Activated naive CD8-positive, alpha-beta T cell treated with anti-CD3 and anti-CD28 coated beads, Interleukin-2, amount 50 U/mL, for 16 hours (primary cell): ENCODE data around the gene RNF5.
"Not testable (repeated sequence)": the region's sequence is repeated elsewhere in the genome, so short reads cannot be mapped to it uniquely, and the experiment has no call there.

ENCODE experiments used
- DNase-seq: peaks from one replicate; pipeline ENCODE4 v3.0.0-alpha.2; 2020; ENCODE audit warnings: low read depth, low spot score

The RNF5 gene

DNA sequence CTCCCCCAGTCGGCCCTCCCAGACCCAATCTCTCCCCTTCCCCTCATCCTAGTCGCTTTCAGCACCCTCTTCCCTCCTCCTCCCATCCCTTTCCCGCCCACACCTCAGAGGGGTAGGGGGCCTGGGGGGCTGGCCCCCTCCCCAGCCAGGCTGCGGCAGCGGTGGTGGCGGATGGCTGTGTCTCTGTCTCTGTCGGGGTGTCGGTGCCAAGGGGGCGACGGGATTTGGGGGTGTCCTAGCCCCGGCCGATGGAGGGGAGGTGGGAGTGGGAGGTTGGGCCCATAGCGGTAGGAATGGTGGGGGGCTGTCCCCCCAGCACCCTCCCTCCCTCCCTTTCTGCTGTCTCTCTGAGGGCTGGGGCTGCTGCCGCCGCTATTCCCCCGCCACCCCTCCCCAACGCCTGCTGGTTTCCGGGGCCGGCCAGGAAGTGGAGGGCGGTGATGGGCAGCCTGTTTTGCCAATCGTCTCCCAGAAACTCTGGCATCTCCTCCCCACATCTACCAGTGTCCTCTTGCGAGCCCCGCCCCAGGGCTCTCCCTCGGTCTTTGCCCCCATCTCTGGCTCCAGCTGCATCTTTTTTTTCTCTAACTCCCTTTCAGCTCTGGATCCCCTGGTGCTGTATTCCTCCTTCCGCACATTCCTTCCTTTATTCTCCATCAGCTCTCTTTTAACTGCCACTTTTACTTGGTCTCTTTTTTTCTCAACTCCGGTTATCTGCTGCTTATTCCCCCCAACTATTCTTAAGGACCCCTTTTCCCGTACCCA, 2.3 kb upstream of the RNF5 start, which contains the start of gene AGPAT1:
Gene AGPAT1 (minus strand): TSS at position 374 of the 765 bp plus-strand sequence. CDS start 4,588 bp downstream, outside the sequence.
- peak; percentile 94 for DNase-seq

DNA sequence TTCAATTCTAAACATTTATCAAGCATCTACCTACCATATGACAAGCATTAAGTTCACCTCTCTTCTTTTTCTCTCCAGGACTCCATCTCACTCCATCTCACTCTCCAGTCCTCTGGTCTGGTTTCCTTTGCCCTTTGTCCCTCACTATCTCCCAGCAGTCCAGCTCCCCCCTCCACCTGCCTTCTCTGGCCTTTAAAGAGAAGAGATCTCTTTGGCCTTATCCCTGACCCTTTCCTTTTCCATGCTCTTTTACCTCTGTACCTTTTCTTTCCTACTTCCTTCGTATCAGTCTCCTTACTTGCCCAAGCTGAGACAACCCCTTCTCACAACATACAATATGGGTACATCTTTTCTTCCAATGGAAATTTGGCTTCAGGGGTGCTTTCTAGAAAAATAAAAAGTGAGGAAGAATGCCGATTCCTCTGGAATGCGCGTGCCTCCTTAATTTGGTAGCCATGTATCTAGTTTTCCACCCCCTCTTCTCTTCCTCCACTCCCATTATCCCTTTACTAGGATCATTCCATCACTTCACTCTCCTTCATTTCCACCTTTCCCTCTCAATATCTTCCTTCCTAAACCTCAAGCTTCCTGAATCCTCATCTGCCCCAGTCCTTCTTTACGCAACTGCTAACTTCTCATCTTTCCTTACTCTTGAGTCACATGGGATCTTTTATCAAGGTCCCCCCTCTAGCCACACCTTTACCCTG, 1.6 kb upstream of the RNF5 start:
- DNase-seq: no peak

DNA sequence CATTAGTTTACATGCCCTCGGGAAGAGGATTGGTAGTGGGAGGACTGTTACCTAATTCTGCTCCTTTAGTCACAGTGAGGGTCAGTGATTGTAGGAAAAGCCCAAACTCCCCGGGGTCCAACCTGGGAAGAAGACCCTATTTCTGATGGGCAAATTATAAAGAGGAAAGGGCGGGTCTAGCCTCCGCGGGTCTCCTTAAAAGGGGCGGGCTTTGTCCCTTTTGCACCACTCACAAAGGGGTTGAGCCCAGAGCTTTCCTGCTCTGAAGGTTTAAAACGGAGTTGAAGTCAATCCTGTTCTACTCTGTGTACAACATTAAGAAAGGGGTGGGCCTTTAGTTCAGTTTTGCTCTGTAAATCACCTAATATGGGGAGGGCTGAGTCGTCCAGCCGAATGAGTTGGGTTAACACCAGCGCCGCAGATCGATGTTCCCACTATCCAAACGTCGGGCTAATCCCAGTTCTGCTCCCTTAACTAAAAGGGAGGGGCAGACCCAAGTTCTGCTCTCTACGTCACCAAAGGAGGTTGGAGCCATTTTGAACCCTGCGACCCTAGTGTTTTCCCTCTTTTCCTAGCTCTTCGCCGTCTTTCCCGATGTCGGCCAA, 920 bp upstream of the RNF5 start:
- DNase-seq: no peak

DNA sequence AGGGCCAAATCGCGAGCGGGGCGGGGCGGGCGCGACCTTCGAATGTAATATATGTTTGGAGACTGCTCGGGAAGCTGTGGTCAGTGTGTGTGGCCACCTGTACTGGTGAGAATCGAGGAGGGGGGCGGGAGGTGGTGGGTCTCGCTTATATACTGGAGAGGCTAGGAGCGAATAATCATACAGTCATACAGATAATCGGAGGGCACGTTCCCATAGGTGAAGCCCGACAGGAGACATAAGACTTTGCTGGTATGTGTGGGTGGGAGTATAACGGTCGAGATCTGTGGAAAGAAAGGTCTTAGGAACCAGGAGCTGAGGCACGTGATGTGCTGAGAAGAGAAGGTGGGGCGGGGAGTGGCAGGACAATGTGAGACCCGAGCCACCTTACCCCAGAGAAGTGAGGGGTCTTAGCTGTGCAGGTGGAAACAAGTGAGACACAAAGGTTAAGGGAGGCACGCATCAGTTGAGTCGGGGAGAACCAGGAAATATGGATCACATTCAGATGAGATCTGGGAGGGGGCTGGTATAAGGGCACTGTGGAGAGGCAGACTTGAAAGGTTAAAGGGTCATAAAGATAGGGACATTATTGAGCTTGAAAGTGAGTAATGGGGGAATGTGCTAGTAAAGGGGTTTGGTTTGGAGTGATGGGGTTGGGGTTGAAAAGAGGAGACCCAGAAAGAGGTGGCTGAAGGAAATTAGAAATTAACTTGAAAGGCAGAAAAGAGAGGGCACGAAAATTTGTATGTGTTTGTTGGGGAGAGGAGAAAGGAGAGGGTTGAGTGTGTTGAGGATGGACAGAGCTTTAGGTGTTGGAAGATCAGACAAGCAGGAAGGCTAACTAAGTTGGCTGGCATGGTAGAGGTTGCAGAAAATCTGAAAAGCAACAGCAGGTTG, 589 bp downstream of the RNF5 start:
- DNase-seq: no peak

DNA sequence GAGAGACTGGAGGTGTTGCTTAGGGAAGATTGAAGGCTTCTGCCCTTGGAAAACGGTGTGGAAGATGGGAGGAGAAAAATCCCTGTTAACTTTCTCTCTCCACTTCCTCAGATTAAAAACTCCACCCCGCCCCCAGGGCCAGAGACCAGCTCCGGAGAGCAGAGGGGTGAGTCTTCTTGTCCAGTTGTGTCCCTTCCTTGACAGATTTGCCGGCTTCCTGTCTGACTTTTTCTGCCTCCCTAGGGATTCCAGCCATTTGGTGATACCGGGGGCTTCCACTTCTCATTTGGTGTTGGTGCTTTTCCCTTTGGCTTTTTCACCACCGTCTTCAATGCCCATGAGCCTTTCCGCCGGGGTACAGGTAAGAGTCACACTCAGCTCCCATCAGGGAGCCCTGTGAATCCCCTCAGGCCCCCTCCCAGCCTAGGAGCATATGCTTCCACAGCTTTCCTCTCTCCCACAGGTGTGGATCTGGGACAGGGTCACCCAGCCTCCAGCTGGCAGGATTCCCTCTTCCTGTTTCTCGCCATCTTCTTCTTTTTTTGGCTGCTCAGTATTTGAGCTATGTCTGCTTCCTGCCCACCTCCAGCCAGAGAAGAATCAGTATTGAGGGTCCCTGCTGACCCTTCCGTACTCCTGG, 1.7 kb downstream of the RNF5 start:
- DNase-seq: no peak

DNA sequence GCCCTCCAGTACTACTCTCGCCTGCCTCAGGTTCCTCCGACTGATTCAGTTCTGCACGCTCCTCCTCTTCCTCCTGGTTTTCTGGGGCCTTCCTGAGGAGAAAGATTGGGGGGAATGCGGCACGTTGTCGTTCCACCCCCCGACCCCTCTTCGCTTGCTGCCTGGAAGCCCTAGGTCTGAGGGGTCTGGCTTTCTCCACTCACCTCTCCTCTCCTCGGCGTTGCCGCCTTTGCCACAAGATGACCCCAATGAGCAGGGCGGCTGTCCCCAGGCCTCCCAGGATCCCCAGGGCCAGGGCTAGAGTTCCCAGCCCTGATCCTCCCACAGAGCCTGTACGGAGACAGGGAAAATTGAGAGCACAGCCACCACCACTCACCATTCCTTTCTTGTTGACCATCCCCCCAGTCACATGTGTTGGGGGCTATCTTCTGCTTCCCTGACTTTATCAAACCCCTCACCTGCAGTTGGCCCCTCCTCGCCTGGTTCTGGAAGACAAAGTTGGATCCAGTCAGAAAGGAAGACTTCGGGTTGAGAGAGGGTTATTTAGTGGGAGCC, 3.0 kb downstream of the RNF5 start:
- no peak for DNase-seq

DNA sequence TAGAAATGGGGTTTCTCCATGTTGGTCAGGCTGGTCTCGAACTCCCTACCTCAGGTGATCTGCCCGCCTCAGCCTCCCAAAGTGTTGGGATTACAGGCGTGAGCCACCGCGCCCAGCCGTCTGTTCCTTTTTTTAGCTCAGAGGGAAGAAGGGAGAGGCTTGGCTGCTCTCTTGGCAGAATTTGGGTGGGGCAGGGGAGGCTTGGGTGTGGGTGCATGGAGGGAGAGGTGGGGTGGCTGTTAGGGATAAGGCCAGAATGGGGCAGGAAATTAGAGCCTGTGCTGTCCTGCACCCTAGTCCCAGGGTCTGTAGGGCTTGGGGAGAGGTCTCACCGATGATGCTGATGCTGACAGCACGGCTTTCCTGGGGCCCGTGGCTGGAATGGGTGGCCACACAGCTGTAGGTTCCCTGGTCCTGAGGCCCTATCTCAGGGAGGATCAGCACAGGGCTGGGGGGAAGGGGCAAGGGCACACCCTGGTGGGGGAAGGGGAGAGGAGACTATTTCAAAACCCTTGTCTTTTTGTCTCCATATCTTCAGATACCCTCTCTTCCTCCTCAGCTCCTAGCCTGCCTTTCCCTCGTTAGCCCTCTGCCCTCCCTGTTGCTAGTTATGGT, 3.8 kb downstream of the RNF5 start:
- DNase-seq: no peak

DNA sequence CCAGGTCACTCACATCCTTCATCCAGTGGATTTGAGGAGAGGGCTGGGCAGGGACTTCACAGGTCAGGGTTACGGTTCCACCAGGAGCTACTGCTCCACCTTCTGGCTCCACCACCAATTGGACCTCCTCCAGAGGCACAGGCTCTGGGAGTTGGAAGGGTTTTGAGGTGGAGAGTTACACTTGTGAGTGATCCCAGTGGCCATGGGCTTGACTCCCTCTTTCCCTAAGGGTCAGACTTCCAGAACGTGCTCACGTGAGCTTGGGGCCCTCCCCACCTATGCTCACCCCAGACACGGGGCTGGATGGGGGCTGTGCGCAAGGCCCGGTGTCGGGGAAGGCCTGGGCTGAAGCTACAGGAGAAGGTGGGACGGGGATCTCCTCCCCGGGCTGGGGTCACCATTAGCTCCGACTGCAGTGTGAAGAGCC, 4.4 kb downstream of the RNF5 start:
- DNase-seq: no peak

DNA sequence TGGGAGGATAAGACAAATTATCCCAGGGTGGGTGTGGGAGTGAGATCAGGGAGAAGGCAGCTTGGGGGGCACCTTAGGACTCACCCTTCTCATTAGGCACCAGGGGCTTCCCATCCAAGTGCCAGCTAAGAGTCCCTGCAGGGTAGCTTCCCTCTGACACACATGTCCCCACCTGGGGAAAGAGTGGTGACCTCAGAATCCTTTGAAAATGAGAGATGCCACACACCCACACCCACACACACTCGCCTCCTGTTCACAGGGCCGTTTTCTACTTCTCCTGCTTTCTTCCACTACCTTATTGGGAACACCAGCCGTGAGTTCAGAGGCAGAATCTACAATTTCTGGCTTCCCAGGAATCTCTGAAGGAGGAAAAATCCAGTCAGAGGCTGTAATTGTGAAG, 4.8 kb downstream of the RNF5 start:
- DNase-seq: no peak

DNA sequence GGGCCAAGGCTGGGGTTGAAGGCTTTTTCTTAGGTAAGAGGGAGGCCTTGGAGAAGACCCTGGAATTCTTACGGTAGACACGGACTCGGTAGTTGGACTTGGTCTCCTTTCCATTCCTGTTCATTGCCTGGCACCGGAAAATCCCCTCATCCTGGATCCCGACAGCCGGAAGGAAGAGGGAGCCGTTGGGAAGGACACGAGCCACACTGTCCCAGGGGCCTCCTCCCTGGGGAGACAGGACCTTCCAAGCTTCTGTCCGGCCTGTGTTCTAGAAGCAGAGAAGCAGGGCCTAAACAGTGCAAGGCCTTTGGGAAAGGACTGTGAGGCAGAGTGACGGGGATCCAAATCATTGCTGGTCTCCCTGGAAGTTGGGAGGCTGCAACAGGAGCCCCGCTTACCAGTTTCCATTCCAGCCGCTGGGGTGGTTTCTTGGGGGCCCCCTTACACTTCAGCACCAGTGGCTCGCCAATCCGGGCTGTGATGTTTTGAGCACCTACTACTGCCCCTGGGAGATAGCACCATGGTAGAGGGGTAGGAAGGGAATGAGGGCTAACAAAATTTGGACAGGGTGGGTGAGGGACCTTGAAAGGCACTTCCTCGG, 5.4 kb downstream of the RNF5 start:
- DNase-seq: no peak

DNA sequence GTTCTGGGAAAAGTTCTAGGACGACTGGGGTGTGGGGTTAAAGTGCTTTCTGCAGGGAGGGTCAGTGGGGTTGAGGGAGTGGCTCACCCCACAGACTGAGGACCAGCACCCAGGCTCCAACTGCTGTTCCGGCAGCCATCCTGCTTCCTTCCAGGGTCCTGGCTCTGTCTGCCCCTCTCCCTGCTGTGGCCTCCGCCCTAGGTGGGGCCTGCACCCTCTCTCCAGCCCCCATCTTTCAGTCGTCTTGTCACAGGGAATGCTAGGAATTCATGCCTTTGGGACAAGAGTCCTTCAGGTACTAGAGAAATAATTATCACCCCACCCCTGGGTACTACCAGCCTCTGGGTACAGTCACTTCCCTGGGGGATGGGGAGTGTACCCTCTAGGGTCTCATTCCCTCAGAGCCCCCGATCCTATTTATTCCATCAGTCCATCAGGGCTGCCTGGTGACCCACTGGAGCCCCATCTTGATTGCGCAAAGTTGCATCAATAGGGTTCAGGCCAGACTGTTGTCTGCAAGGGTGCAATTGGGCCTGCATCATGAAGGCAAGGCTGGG, 6.0 kb downstream of the RNF5 start, which contains the start of gene AGER:
Gene AGER (minus strand): TSS at position 170 of the 557 bp plus-strand sequence. CDS start 31 bp downstream, at position 139.
- no peak for DNase-seq

DNA sequence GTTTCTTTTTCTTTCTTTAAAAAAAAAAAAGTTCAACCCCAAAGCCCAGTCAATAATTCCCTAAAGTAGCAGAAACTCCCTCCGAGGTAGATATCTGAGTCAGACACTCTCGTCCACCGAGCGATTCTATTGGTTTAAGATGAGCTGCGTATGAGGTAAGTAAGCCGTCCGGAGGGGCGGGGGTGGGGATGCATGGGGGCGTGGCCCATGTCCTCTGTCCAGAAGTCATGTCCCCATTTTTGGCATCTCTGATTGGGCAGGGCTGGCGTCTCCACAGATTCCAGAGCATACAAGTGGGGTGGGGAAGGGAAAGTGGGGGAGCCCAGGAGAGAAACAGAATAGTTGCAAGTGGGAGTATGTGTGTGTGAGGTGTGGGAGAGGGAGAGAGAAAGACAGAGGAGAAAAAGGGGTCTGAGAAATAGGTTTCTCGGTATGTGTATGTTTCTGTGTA, 7.5 kb downstream of the RNF5 start:
- DNase-seq: not testable (repeated sequence)

DNA sequence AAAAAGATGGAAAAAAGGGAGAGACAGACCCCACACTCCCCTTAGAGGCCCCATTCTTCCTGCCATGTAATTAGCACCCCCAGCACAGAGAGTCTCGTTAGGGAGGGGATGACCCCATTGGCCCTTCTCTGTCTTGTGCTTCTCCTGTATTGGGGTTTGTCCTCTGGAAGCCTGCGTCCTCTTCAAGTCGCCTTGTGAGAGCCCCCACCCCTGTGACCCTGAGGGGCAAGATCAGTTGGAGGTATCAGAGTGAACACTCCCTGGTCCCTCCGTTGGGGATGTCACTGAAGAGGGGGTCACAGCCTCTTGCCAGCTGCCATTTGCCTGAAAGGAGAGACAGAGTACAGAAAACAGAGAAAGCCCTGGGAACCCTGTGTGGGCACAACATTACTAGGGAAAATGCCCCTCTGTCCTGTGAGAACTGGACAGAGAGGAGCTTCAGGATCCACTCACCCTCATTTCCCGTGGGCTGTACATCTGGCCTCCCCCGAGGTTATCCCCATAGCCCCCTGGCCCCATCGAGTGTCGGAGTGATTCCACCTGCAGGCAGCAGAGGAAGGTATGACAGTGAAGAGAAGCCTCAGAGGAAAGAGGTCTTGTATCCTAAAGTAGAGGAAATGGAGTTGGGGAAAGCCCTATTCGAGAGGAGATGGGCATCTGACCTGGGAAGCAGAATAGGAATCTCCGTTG, 8.1 kb downstream of the RNF5 start:
- DNase-seq: not testable (repeated sequence)

DNA sequence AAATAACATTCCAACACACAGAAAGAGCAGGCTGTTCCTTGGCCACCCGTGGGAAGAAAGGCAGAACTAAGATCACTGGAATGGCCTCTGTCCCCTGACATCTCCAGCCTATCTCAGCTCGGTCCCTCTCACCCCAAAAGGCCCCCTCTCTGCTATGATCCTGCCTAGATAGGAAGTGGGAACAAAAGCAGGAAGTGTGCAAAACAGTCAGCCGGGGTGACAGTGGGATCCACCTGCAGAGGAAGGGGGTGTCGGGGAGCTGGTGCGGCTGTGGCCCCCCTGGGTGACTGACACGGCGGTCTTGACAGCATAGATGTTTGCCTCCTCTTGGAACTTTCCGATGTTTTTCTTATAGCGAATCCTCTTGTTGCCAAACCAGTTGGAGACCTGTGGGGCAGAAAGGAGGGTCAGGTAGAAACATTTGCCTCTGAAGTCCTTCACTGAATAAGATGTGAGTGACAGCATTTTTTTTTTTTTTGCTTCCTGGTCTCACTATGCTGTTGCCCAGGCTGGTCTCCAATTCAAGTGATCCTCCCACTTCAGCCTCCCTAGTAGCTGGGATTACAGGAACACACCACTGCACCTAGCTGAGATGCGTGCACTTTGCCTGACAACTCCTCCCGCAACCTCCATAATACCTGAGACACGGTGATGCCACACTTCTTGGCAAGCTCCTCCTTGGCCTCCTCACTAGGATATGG, 9.0 kb downstream of the RNF5 start:
- DNase-seq: no peak

DNA sequence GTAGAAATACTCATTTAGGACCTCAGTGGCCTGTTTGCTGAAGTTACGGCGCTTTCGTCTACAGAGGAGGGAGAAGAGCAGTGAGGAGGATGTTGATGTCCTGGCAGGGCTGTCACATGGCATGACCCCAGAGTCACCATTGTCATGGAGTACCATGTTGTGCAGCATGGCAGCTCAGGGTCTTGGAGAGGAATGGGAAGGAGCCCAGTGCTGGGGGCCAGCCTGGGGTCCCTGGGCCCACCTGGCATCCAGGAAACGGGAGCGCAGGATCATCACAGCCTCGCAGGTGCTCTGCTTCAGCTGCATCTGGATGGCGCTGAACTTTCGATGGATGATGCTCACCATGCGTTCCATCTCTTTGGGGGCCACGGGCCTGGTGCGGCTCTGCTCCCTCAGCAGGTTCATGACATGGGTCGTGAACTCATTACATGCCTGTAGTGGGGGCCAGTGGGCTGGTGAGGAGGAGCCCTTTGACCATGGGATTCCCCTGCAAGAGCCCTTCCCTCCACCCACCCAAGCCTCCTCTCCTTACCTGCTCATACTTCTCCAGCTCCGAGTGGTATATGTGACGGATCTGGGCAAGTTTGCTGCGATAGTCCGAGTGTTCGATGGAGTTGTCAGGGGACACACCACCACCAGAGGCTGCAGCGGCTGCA, 9.6 kb downstream of the RNF5 start:
- not testable (repeated sequence) for DNase-seq

DNA sequence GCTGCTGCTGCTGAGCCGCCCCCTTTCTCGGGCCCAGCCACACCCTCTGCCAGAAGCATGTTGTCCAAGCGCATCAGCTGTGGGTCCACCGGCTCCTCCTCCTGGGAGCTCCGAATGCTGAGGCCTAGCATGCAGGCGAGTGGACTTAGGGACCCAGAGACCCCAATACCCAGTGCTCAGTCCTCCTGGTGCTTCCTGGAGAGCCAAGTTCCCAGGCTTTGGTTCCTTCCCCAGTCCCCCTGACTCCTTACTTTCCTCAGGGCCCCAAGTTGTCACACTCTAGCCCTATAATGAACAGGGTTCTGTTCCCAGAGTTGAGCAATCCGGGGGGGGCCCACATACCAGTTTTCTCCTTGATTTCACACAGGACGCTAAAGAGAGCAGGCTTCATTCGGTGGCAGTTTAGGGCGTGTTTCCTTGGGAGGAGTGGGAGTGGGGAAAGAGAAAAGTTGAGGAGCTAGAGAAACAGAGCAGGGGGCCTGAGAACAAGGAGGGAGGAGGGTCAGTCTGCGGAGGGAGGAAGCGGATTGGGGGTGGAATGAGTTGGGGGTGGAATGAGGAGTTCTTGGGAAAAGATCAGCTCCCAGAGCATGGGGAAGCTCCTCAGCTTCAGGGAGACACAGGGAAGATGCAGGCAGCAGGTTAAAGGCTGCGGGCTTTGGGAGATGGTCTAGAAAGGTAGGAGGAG, 10.3 kb downstream of the RNF5 start:
- no peak for DNase-seq
